Retinal pigment epithelial cell (primary cell): ENCODE results near the gene NR2C2.

Source experiments
- DNase-seq: peaks from one replicate; pipeline ENCODE4 v3.0.0-alpha.2; 2010; ENCODE audit warnings: low read depth
- H3K4me3 ChIP-seq: 2 replicates; pipeline ENCODE4 v1.5.1; 2011; ENCODE audit warnings: mild to moderate bottlenecking, low read length, control low read depth, moderate library complexity
- TF ChIP-seq, protein P1 (sequence below): conservative IDR thresholded peaks from 2 replicates; pipeline ENCODE4 v1.5.1; 2011; ENCODE audit warnings: low read depth, low read length, control low read depth, inconsistent platforms

NR2C2 gene

DNA sequence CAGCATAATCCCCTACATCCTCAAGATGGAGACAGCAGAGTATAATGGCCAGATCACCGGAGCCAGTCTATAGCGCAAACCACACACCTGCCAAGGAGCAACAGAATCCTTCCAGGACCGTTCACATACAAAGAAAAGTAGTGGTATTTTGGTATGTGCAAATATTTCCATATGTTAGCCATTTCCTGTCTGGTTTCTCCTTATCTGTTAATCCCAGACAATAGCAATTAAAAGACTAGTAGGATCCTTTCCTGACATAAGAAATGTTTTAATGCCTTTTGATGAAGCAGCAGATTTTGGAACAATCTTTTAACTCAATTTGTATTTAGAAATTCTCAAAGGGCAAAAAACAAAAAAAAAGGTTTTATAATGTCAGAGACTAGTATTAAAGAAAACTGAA, 95.6 kb downstream of the NR2C2 start:
- no peak for DNase-seq
- H3K4me3 ChIP-seq, result no peak overlapping the region
- TF ChIP-seq, protein P1, sequence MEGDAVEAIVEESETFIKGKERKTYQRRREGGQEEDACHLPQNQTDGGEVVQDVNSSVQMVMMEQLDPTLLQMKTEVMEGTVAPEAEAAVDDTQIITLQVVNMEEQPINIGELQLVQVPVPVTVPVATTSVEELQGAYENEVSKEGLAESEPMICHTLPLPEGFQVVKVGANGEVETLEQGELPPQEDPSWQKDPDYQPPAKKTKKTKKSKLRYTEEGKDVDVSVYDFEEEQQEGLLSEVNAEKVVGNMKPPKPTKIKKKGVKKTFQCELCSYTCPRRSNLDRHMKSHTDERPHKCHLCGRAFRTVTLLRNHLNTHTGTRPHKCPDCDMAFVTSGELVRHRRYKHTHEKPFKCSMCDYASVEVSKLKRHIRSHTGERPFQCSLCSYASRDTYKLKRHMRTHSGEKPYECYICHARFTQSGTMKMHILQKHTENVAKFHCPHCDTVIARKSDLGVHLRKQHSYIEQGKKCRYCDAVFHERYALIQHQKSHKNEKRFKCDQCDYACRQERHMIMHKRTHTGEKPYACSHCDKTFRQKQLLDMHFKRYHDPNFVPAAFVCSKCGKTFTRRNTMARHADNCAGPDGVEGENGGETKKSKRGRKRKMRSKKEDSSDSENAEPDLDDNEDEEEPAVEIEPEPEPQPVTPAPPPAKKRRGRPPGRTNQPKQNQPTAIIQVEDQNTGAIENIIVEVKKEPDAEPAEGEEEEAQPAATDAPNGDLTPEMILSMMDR, result no peak

DNA sequence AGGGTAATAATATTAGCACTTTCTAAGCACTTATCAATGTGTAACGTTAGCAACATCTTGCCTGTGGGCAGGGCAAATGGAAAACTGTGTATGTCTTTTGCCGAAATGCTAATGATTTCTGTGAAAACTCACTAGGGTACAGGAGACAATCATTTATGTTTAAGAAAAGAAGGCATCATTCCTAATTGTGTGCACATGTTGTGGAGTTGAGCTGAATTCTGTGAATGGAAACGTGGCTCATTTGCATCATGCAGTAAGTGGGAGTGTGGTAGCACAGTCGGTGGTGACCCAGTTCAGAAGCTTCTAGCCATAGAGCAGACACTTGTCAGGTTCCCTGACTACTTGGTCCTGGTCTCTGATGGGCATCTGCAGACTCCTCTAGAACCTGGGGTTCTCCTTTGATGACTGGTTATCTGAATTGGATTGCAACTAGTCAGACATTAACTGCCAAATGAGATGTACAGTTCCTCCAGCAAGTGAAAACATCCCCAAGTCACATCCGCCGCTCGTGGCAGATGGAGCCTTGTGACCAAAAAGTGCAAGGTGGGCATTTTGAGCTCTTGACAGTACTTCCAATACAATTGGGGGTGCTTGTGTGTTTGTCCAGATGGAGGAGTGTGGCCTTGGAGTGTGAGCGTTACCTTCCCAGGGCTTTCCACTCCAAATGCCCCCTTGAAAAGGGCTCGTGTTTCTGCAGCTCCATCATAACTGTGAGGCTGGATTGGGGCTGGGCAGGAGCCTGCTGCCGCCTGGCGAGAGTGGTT, 96.2 kb downstream of the NR2C2 start:
- DNase-seq, result no peak
- H3K4me3 ChIP-seq, result no peak overlapping the region
- TF ChIP-seq, protein P1, result no peak

DNA sequence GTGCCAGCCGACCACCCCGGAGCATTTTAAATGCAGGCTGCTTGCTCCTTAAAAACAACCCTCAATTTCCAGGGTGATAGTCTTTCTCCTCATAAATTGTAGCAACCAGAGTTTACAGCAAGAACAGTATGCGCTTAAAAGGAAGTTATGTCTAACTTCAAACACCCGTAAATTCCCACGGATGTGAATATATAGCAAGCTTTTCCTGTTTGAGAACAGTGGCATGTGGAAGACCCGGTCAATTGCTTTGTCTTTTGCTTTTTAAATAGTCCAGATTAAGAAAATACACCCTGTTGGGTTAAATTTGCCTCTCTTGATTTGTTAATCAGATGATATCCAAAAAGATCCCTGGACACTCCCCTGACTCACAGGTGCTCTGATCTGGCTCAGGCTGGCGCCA, 96.9 kb downstream of the NR2C2 start:
- H3K4me3 ChIP-seq, result no peak overlapping the region
- TF ChIP-seq, protein P1, result no peak
- DNase-seq, result no peak

DNA sequence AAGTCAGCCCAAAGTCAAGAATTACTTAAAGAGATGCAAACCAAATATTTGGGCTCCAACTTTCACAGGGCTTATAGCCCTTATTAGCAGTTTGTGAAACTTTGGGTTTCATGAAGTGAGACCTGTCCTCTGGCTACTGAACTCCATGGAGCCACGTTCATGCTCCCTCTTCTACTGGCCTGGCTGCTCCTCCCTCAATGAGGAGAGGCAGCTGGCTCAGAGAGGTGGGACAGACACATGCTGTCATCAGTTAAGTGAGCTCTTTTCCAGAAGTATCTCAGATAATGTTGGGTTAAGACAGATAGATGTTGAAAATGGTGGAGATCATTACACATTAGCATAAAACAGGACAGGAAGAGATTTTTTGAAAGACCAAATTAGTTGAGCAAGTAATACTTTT, 98.3 kb downstream of the NR2C2 start:
- TF ChIP-seq, protein P1, result no peak

DNA sequence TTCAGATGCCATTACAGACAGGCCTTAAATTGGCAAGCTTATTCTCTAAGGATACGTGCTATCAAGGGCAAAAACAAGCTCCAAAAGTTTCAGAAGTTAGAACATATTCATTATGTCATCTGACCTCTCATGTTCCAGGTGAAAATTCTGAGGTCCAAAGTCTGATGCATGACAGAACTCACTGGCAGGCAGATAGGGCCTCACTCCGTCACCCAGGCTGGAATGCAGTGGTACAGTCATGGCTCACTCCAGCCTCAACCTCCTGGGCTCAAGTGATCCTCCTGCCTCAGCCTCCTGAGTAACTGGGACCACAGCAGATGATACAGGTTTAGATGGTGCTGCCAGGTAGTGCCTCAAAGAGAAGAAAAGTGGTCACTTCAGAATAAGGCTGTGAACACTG, 102.2 kb downstream of the NR2C2 start:
- TF ChIP-seq, protein P1, result no peak

More for the DNA sequence above, 98.3 kb downstream of the NR2C2 start:
- no peak overlapping the region for H3K4me3 ChIP-seq
- no peak for DNase-seq

DNA sequence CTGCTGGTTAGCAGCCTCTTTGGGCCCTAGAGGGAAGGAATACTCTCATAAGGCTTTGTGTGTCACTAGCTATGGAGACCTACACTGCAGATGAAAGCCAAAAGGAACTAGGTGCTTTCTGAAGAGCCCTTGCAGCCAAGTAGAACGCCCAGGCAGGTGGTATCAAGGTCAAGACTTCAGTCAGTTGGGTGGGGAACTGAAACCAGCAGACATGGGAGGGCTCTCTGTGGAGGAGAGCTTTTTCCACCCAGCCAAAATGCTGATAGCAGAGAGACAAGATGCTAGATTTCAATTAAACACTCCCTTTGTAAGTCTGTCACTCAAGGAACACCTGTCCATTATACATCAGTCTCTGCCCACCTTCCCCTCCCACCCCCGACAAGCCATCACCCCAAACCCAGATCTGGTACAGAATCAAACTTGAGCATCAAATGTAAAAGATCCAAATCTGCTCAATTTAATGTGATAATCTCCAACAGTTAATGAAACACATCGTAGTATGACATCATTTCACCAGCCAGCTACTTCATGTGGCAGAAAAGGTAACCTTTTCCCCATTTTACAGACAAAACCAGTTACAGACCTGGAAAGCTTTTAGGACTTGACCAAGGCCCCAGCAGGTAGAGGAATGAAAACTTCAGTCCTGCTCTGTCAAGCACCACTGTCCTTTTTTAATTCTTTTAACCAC, 103.2 kb downstream of the NR2C2 start:
- DNase-seq, result no peak
- H3K4me3 ChIP-seq, result no peak overlapping the region
- TF ChIP-seq, protein P1, result no peak

More for the DNA sequence above, 102.2 kb downstream of the NR2C2 start:
- no peak for DNase-seq
- H3K4me3 ChIP-seq, result no peak overlapping the region

DNA sequence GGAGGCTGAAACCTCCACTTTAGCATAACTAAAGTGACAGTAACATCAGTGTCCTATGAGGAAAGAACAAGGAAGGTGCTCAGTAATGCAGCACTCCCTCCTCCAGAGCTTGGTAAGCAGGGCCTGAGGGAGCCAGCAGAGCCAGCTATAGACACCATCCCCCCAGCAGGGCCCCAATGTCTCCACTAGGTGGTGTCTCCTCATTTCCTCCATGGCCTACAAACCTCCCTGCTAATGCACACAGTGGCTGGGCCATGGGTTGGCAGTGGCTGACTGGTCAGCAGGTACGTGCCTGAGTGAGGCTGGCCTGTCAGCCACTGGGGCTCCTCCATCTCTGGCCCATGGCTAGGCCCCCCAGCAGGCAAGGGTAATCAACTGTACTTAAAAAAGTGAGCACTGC, 104.1 kb downstream of the NR2C2 start:
- DNase-seq, result peak; percentile 14
- TF ChIP-seq, protein P1, result peak; percentile 79
- no peak overlapping the region for H3K4me3 ChIP-seq
